Myocyte (in vitro differentiated cells): Measurements from ENCODE around the gene DRAXIN. TPM values are rescaled to one million over a fixed set of nuclear protein-coding genes. Genes with fewer than 3 reads are reported as not detected.

Experiments used
- DNase-seq: peaks from one replicate; pipeline ENCODE4 v3.0.0-alpha.2; 2012; ENCODE audit warnings: low read depth
- polyA plus RNA-seq: library from polyadenylated mRNA; unstranded; fragments of >200 nt; gene quantifications from one replicate; pipeline ENCODE4 v1.2.1, GENCODE V29; 2012; ENCODE audit warnings: missing spikeins
- total RNA-seq: library from RNA; depleted of rRNA; stranded (reverse); fragments of >200 nt; gene quantifications from 2 replicates; pipeline ENCODE4 v1.2.3, GENCODE V29; 2014

DRAXIN gene
- 0.53 and 1.7 TPM in 2 replicates for total RNA-seq
- polyA plus RNA-seq, result 0.04 TPM

- DNase-seq, result no peak
These were observed at the start of gene DRAXIN for GRCh38 chr1:11691302-11691914. DRAXIN (plus strand) TSS chr1:11691710; CDS start chr1:11706259, 14,549 bp downstream.

- DNase-seq, result no peak
These were observed 49.7 kb upstream of the DRAXIN start for GRCh38 chr1:11641776-11642305.

GRCh38 chr1:11642418-11643017 is 49.0 kb upstream of the DRAXIN start:
- DNase-seq, result peak; percentile 68

- DNase-seq, result no peak
These were observed 47.7 kb upstream of the DRAXIN start for GRCh38 chr1:11643782-11644181.

- DNase-seq, result no peak
These were observed 46.2 kb upstream of the DRAXIN start for GRCh38 chr1:11645270-11645669.

GRCh38 chr1:11645670-11646265 is 45.7 kb upstream of the DRAXIN start:
- peak; percentile 79 for DNase-seq

GRCh38 chr1:11646317-11646716 is 45.2 kb upstream of the DRAXIN start:
- no peak for DNase-seq

GRCh38 chr1:11647333-11647732 is 44.2 kb upstream of the DRAXIN start:
- no peak for DNase-seq

- peak; percentile 9 for DNase-seq
These were observed 43.5 kb upstream of the DRAXIN start for GRCh38 chr1:11648039-11648438.

GRCh38 chr1:11648732-11649158 is 42.8 kb upstream of the DRAXIN start:
- no peak for DNase-seq

GRCh38 chr1:11649237-11649623 is 42.3 kb upstream of the DRAXIN start:
- no peak for DNase-seq

- DNase-seq, result peak; percentile 3
These were observed 41.7 kb upstream of the DRAXIN start for GRCh38 chr1:11649624-11650330.

GRCh38 chr1:11650331-11650991 is 41.0 kb upstream of the DRAXIN start:
- peak; percentile 59 for DNase-seq

- DNase-seq, result no peak
These were observed 40.5 kb upstream of the DRAXIN start for GRCh38 chr1:11651017-11651416.

GRCh38 chr1:11652203-11652780 is 39.2 kb upstream of the DRAXIN start:
- DNase-seq, result no peak

- no peak for DNase-seq
These were observed 38.2 kb upstream of the DRAXIN start for GRCh38 chr1:11653101-11653860.

GRCh38 chr1:11653861-11654136 is 37.7 kb upstream of the DRAXIN start:
- DNase-seq, result no peak

GRCh38 chr1:11654137-11654938 is 37.2 kb upstream of the DRAXIN start, which contains the start of the genes FBXO2 and FBXO44:
FBXO2 (minus strand) TSS chr1:11654429; CDS start chr1:11654340, 89 bp downstream.
FBXO44 (plus strand) TSS chr1:11654877; CDS start chr1:11655836, 959 bp downstream.
- DNase-seq, result no peak
